Measurements from ENCODE around the gene HHAT.

Gene HHAT

DNA sequence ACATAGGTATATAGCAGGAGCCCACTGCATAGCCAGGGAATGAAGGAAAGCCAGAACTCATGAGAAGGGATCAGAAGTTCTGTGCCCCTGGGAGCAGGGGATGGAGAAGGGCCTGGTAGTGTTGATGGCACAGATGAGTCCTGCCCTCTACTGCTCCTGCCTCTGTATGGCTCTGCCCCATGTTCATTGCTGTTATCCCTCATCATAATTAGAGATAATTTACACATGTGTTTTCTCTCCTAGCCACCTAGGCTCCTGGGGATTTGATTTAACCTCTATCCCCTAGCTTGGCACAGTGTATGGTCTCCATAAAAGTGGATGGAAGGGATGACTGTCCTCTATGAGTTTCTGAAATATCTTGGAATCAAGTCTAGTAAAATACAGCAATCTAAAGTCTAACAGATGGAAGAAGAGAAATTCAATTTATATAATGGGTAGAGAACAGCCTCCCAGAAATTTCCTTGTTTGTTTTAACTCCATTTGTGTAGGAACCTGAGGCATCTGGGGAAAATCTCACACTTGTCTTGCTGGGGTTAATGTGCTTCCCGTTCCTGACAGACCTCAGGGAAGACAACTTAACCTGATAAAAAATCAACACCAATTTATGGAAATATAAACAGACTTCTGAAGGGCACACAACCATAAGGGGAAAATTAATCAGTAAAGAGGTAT is 393.8 kb downstream of the HHAT start:
- no peak overlapping the region for H3K27ac ChIP-seq
- H3K4me3 ChIP-seq, result no peak overlapping the region

DNA sequence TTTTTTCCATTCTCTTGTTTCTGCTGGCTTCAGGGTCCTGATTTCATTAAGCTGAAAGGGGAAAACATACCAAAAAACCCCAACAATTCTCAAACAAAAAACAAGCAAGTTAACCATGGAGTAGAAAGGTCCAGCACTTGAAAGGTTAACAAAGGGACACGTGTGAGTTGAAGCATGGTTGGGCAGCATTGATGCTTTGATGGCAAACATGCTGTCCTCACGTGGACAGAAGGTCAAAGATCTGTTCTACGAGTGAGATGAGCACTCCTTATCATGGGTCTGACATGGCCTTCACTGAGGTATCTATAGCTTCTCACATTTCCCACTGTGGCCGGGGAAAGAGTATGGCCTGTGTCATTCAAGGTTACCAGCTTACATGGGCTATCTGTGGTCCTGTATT is 394.9 kb downstream of the HHAT start:
- Histone ChIP-seq H3K4me3 (no peak overlapping the region), H3K27ac (no peak overlapping the region)

DNA sequence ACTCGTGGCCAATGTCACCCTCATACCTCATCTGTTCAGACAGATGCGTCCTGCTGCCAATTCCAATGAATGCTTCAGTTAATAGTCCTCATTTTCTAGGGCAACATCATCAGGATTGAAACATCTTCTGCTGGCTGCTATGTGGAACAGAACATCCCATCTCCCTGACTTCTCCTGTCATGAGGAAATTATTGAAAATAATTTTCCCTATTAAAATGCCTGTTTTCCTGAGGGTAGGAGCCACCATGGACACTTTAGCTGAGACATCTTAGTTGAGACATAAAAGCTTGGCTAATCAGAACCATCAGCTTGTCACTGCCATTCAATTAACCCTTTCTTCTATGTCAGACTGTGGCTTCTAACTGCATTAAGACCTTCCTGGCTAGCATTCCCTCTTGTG is 396.1 kb downstream of the HHAT start:
- no peak overlapping the region for H3K4me3 ChIP-seq
- no peak overlapping the region for H3K27ac ChIP-seq

All from skin epidermis (tissue), 12 donors.